ENCODE results near the gene FAM50B. TPM values are rescaled to one million over a fixed set of nuclear protein-coding genes. Genes with fewer than 3 reads are reported as not detected.

The FAM50B gene
- total and polyA plus RNA-seq, 2 experiments from 2014 or later = 1.1 to 1.6 TPM

DNA sequence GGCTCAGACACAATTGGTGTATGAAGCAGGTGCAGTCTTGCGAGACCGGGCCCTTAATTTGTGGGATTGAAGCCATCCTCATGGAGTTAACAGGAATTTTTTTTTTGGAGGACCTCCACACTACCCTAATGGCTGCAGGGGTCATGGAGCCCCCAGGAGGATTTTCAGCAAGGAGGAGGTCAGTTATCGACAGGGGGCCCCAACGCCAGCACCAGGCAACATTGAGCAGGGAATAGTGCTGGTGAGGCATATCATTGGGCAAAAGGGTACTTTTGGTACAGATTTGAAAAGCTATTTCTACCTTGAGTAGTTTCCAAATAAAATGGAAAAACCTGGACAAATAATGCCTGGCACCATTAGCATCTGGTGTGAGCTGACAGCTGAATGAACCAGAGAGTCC lies 6.7 kb downstream of the FAM50B start:
- no peaks in the 10 kb centered on the region for H3K27me3 ChIP-seq
- H3K79me2 ChIP-seq = no peaks in the 10 kb centered on the region

DNA sequence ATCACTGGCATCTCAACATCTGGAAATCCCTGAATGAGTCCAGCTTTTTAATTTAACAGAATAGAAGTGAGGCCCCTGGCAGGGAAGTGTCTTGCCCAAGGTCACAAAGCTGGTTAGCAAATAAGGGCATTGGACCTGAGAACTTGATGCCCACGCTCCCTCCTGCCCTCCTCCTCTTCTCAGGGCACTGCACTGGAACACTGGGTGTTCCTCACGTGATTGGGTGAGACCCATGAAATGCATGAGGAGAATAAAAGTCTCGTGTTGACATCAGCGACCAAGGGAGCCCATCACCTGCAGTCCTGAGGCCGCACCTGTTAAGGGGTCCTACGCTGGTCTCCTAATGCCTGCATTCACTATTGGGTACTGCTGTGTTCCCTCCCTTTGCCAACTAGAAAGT lies 7.4 kb downstream of the FAM50B start:
- TF ChIP-seq EZH2 (IDR thresholded peaks at IDR 0.05; ENCODE audit: borderline replicate concordance) (no peak), EZH2phosphoT487 (IDR thresholded peaks at IDR 0.05; ENCODE audit: low read depth, severe bottlenecking, unreplicated experiment) (no peak)
- TF ChIP-seq, protein P1, sequence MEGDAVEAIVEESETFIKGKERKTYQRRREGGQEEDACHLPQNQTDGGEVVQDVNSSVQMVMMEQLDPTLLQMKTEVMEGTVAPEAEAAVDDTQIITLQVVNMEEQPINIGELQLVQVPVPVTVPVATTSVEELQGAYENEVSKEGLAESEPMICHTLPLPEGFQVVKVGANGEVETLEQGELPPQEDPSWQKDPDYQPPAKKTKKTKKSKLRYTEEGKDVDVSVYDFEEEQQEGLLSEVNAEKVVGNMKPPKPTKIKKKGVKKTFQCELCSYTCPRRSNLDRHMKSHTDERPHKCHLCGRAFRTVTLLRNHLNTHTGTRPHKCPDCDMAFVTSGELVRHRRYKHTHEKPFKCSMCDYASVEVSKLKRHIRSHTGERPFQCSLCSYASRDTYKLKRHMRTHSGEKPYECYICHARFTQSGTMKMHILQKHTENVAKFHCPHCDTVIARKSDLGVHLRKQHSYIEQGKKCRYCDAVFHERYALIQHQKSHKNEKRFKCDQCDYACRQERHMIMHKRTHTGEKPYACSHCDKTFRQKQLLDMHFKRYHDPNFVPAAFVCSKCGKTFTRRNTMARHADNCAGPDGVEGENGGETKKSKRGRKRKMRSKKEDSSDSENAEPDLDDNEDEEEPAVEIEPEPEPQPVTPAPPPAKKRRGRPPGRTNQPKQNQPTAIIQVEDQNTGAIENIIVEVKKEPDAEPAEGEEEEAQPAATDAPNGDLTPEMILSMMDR (IDR thresholded peaks at IDR 0.05; ENCODE audit: poor library complexity) = no peak
- Histone ChIP-seq H3K79me2 (no peaks in the 10 kb centered on the region), H3K4me3 (no peak overlapping the region), H3K9me3 (ENCODE audit: low read depth) (no peaks in the 10 kb centered on the region), H2AFZ (no peak overlapping the region), H4K20me1 (ENCODE audit: insufficient read depth, poor library complexity, severe bottlenecking) (no peaks in the 10 kb centered on the region), H3K4me2 (no peak overlapping the region), H3K36me3 (replicated peaks; ENCODE audit: insufficient read depth, low read depth) (no peaks in the 10 kb centered on the region), H3K27ac (no peak overlapping the region), H3K4me1 (ENCODE audit: insufficient read depth) (no peaks in the 10 kb centered on the region), H3K9me2 (replicated peaks; ENCODE audit: insufficient read depth) (no peaks in the 10 kb centered on the region), H3K27me3 (no peaks in the 10 kb centered on the region)
- DNase-seq (ENCODE audit: low spot score) = no peak
- 88% methylated on average over 6 of the region's 6 CpGs for WGBS (ENCODE audit: low lambda C conversion rate, missing lambda C conversion rate)

More for the DNA sequence above, 6.7 kb downstream of the FAM50B start:
- no peaks in the 10 kb centered on the region for H3K9me3 ChIP-seq (ENCODE audit: low read depth)
- H4K20me1 ChIP-seq (ENCODE audit: insufficient read depth, poor library complexity, severe bottlenecking) = no peaks in the 10 kb centered on the region
- no peak for DNase-seq (ENCODE audit: low spot score)
- no peaks in the 10 kb centered on the region for H3K36me3 ChIP-seq (replicated peaks; ENCODE audit: insufficient read depth, low read depth)
- no peaks in the 10 kb centered on the region for H3K4me1 ChIP-seq (ENCODE audit: insufficient read depth)
- H3K27ac ChIP-seq = no peak overlapping the region
- H3K4me3 ChIP-seq = no peak overlapping the region
- H3K9me2 ChIP-seq (replicated peaks; ENCODE audit: insufficient read depth) = no peaks in the 10 kb centered on the region
- TF ChIP-seq, protein P1 (IDR thresholded peaks at IDR 0.05; ENCODE audit: poor library complexity) = no peak
- TF ChIP-seq EZH2 (IDR thresholded peaks at IDR 0.05; ENCODE audit: borderline replicate concordance) (no peak), EZH2phosphoT487 (IDR thresholded peaks at IDR 0.05; ENCODE audit: low read depth, severe bottlenecking, unreplicated experiment) (no peak)
- WGBS (ENCODE audit: low lambda C conversion rate, missing lambda C conversion rate) = 96% methylated on average over 4 of the region's 4 CpGs
- H3K4me2 ChIP-seq = no peak overlapping the region
- no peak overlapping the region for H2AFZ ChIP-seq

DNA sequence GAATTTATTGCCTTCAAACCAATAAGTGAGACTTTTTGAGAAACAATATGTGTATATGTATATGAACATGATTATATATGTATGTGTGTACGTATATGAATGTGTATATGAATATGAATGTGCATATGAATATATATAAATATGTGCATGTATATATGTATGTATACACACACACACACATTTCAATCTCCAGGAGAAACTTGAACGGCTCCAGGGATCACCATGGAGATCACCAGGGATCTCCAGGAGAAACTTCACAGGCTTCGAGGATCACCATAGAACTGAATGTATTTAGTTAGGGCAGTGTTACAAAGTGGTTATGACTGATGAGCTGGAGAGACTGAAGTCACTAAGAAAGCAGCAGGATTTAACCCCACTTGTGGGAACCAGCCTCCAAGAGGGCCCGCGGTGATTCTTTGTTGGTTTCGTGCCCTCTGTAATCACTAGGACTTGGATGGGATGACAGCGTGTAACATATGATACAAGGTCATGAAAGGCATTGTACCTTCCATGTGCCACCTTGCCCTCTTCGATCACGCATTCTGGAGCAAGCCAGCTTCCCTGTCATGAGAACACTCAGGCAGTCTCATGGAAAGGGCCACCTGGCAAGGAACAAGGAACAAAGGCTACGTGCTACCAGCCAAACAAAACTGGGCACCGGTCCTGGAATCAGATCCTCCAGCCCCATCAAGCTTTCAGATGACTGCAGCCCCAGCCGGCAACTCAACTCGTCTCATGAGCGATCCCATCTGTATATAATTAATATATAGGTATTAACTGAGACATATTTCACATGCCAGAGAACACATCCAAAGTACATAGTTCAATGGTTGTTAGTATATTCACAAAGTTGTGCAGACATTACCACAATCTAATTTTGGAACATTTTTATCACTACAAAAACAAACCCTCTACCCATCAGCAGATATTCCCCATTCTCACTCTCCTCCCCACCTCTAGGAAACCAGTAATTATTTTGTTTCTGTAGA lies 8.6 kb downstream of the FAM50B start:
- H3K79me2 ChIP-seq = no peaks in the 10 kb centered on the region
- H3K4me2 ChIP-seq = no peak overlapping the region
- H3K4me1 ChIP-seq (ENCODE audit: insufficient read depth) = no peaks in the 10 kb centered on the region
- DNase-seq (ENCODE audit: low spot score) = no peak
- no peak overlapping the region for H3K4me3 ChIP-seq
- H3K9me3 ChIP-seq (ENCODE audit: low read depth) = no peaks in the 10 kb centered on the region
- WGBS (ENCODE audit: low lambda C conversion rate, missing lambda C conversion rate) = 96% methylated on average over 14 of the region's 14 CpGs
- no peaks in the 10 kb centered on the region for H4K20me1 ChIP-seq (ENCODE audit: insufficient read depth, poor library complexity, severe bottlenecking)
- H3K27ac ChIP-seq = no peak overlapping the region
- TF ChIP-seq EZH2phosphoT487 (IDR thresholded peaks at IDR 0.05; ENCODE audit: low read depth, severe bottlenecking, unreplicated experiment) (no peak), EZH2 (IDR thresholded peaks at IDR 0.05; ENCODE audit: borderline replicate concordance) (no peak)
- TF ChIP-seq, protein P1 (IDR thresholded peaks at IDR 0.05; ENCODE audit: poor library complexity) = no peak
- H3K36me3 ChIP-seq (replicated peaks; ENCODE audit: insufficient read depth, low read depth) = no peaks in the 10 kb centered on the region
- H2AFZ ChIP-seq = no peak overlapping the region
- H3K27me3 ChIP-seq = no peaks in the 10 kb centered on the region
- H3K9me2 ChIP-seq (replicated peaks; ENCODE audit: insufficient read depth) = no peaks in the 10 kb centered on the region
